Loucy (cell line): ENCODE results near the gene AK2.

Experiments
- H2AFZ ChIP-seq: fragments of 200-600 bp; sonication (generic); 2 replicates; pipeline ENCODE4 v1.6.0; 2016; ENCODE audit warnings: antibody characterized with exemption, mild to moderate bottlenecking, low read length, moderate library complexity
- H3F3A ChIP-seq: fragments of 200-600 bp; 2 replicates; pipeline ENCODE4 v1.6.0; 2016; ENCODE audit warnings: antibody characterized with exemption, low read depth, mild to moderate bottlenecking
- H3K27me3 ChIP-seq: fragments of 200-600 bp; sonication (generic); 2 replicates; pipeline ENCODE4 v1.6.1; 2014; ENCODE audit warnings: low read length, mild to moderate bottlenecking; ENCODE audit not compliant: insufficient read depth, poor library complexity, severe bottlenecking
- H3K36me3 ChIP-seq: fragments of 200-600 bp; sonication (generic); 2 replicates; pipeline ENCODE4 v1.6.1; 2016; ENCODE audit warnings: low read length; ENCODE audit not compliant: insufficient read depth
- H3K4me1 ChIP-seq: fragments of 200-600 bp; sonication (generic); 2 replicates; pipeline ENCODE4 v1.5.1; 2014; ENCODE audit warnings: low read length, mild to moderate bottlenecking; ENCODE audit not compliant: insufficient read depth, poor library complexity, severe bottlenecking
- H3K4me2 ChIP-seq: fragments of 200-600 bp; sonication (generic); 2 replicates; pipeline ENCODE4 v1.6.0; 2014; ENCODE audit warnings: antibody characterized with exemption, low read length, low read depth, mild to moderate bottlenecking; ENCODE audit not compliant: poor library complexity, severe bottlenecking
- H3K4me3 ChIP-seq: fragments of 200-600 bp; sonication (generic); 2 replicates; pipeline ENCODE4 v1.5.1; 2014; ENCODE audit warnings: low read length, mild to moderate bottlenecking, mixed read lengths; ENCODE audit not compliant: poor library complexity, severe bottlenecking
- H3K79me2 ChIP-seq: fragments of 200-600 bp; sonication (generic); 2 replicates; pipeline ENCODE4 v1.6.1; 2014; ENCODE audit warnings: low read length; ENCODE audit not compliant: insufficient read depth
- H3K9ac ChIP-seq: fragments of 200-600 bp; sonication (generic); 2 replicates; pipeline ENCODE4 v1.6.0; 2014; ENCODE audit warnings: mild to moderate bottlenecking, low read depth, low read length, moderate library complexity; ENCODE audit not compliant: poor library complexity, severe bottlenecking
- H3K9me2 ChIP-seq: fragments of 200-600 bp; sonication (generic); replicated peaks from 2 replicates; pipeline ENCODE4 v1.6.1; 2016; ENCODE audit warnings: low read depth, low read length, mixed read lengths
- H3K9me3 ChIP-seq: fragments of 200-600 bp; sonication (generic); 2 replicates; pipeline ENCODE4 v1.6.1; 2014; ENCODE audit warnings: mild to moderate bottlenecking, antibody characterized with exemption, low read length, low read depth; ENCODE audit not compliant: insufficient read depth
- H4K20me1 ChIP-seq: fragments of 200-600 bp; sonication (generic); 2 replicates; pipeline ENCODE4 v1.6.0; 2014; ENCODE audit warnings: antibody characterized with exemption, low read length, mild to moderate bottlenecking; ENCODE audit not compliant: insufficient read depth, poor library complexity, severe bottlenecking
- CTCF ChIP-seq: fragments of 200-600 bp; sonication (generic); conservative IDR thresholded peaks from 2 replicates; pipeline ENCODE4 v1.5.1; 2014; ENCODE audit warnings: mild to moderate bottlenecking, antibody characterized with exemption, low read length
- EZH2phosphoT487 ChIP-seq: fragments of 200-600 bp; IDR thresholded peaks from 2 replicates; pipeline ENCODE4 v1.6.1; 2018; ENCODE audit warnings: antibody characterized with exemption, mild to moderate bottlenecking, moderate library complexity, borderline replicate concordance

The AK2 gene

GRCh38 chr1:32960819-32961355 lies 75.8 kb downstream of the AK2 start:
- Histone ChIP-seq H3K4me2 (peak overlapping the region; percentile 98), H3K79me2 (peaks cover 64% of the 10 kb centered on the region), H2AFZ (no peak overlapping the region), H3K4me3 (peak overlapping the region; percentile 93), H3K27me3 (peaks cover 3% of the 10 kb centered on the region), H3K36me3 (no peaks in the 10 kb centered on the region), H3F3A (no peaks in the 10 kb centered on the region; the same call in 1 of the 2 replicates), H4K20me1 (peaks cover 18% of the 10 kb centered on the region), H3K9ac (peak overlapping the region; percentile 41), H3K9me3 (no peaks in the 10 kb centered on the region), H3K9me2 (no peaks in the 10 kb centered on the region), H3K4me1 (peaks cover 37% of the 10 kb centered on the region)
- TF ChIP-seq CTCF: no peak
- TF ChIP-seq EZH2phosphoT487: no peak

GRCh38 chr1:32960342-32960741 lies 76.3 kb downstream of the AK2 start:
- peaks cover 69% of the 10 kb centered on the region for H3K79me2 ChIP-seq
- H3K9me3 ChIP-seq: no peaks in the 10 kb centered on the region
- no peaks in the 10 kb centered on the region for H3K27me3 ChIP-seq
- H4K20me1 ChIP-seq: peaks cover 18% of the 10 kb centered on the region
- H3K36me3 ChIP-seq: no peaks in the 10 kb centered on the region
- H3K4me2 ChIP-seq: peak overlapping the region; percentile 20
- H3K9ac ChIP-seq: no peak overlapping the region
- peaks cover 37% of the 10 kb centered on the region for H3K4me1 ChIP-seq
- no peaks in the 10 kb centered on the region; the same call in 1 of the 2 replicates for H3F3A ChIP-seq
- no peaks in the 10 kb centered on the region for H3K9me2 ChIP-seq
- H2AFZ ChIP-seq: no peak overlapping the region
- H3K4me3 ChIP-seq: no peak overlapping the region
- TF ChIP-seq EZH2phosphoT487 (no peak), CTCF (no peak)

DNA sequence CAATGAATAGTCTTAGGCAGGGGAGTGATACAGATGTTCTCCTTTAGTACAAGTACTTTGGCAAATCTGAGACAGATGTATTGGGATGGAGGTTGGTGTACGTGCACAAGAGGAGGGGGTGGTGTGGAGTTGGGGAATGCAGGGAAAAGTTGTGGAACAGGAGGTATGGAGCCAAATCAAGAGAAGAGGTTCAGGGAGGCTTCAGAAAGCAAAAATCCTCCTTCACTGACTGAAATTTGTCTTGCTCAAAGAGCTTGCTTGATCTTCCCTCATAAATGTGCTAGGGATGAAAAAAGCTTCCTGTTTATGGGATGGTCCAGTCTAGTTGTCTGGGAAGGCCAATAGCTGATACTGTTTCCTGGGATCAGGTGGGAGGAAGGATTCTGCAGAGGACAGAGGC lies 77.9 kb downstream of the AK2 start:
- H3K36me3 ChIP-seq: no peaks in the 10 kb centered on the region
- no peaks in the 10 kb centered on the region for H3K9me3 ChIP-seq
- no peak overlapping the region for H3K9ac ChIP-seq
- H4K20me1 ChIP-seq: peaks cover 15% of the 10 kb centered on the region
- H3K9me2 ChIP-seq: no peaks in the 10 kb centered on the region
- peaks cover 37% of the 10 kb centered on the region for H3K4me1 ChIP-seq
- H3K4me2 ChIP-seq: peak overlapping the region; percentile 28
- H2AFZ ChIP-seq: no peak overlapping the region
- TF ChIP-seq EZH2phosphoT487 (no peak), CTCF (no peak)
- no peaks in the 10 kb centered on the region for H3K27me3 ChIP-seq
- H3F3A ChIP-seq: no peaks in the 10 kb centered on the region; the same call in 1 of the 2 replicates
- no peak overlapping the region for H3K4me3 ChIP-seq
- H3K79me2 ChIP-seq: peaks cover 79% of the 10 kb centered on the region
